HT-29 (cell line): Measurements from ENCODE around the gene GALNT10. TPM values are rescaled to one million over a fixed set of nuclear protein-coding genes. Genes with fewer than 3 reads are reported as not detected.

Source experiments
- DNase-seq: peaks from one replicate; pipeline ENCODE4 v3.0.0-alpha.2; 2015; ENCODE audit warnings: low spot score
- total RNA-seq: library from RNA; depleted of rRNA; stranded (reverse); fragments of >200 nt; shearing (Covaris generic); gene quantifications from 2 replicates; pipeline ENCODE4 v1.2.3, GENCODE V29; 2014

The GALNT10 gene
- total RNA-seq, 1 experiment from 2014 or later: 8.0 TPM

DNA sequence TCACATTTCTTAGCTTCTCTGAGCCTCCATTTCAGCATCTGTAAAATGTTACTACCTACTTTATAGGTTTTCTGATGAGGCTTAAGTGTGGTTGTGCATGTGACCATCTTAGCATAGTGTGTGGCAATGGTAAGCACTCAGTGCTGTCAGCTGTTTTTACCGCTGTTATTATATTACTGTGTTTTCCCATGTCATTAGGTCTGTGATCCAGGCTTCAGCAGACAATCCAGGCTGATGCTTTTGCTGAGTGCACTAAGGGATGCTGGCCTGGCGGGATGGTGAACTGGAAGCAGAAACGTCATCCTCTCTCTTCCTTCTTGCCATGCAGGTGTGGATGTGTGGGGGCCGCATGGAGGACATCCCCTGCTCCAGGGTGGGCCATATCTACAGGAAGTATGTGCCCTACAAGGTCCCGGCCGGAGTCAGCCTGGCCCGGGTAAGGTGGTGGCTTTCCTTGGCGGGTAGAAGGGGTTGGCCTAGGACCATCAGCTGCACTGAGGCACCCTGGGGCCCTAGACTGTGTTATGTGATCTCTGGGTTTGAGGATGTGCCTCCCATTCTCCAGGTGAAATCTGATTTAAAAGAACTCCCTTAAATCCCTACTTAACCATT lies 213.3 kb downstream of the GALNT10 start:
- DNase-seq: no peak

- peak; percentile 79 for DNase-seq
Measured at GRCh38 chr5:154405078-154405792, 214.7 kb downstream of the GALNT10 start.

DNA sequence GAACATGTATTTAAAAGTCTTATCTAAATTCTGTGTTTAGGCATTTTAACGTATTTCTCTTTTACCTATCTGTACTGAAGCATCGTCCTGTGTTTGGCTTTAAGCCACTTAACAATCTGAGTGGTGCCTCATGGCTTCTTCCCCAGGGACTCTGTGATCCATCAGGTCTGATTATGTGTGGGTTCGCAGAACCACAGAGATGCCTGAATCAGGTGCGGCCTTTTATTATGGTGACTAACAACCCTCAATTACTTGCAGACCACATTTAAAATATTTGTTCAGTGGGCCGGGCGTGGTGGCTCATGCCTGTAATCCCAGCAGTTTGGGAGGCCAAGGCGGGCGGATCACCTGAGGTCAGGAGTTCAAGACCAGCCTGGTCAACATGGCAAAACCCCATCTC lies 215.7 kb downstream of the GALNT10 start:
- peak; percentile 11 for DNase-seq

GRCh38 chr5:154406826-154407225 lies 216.3 kb downstream of the GALNT10 start:
- DNase-seq: no peak

DNA sequence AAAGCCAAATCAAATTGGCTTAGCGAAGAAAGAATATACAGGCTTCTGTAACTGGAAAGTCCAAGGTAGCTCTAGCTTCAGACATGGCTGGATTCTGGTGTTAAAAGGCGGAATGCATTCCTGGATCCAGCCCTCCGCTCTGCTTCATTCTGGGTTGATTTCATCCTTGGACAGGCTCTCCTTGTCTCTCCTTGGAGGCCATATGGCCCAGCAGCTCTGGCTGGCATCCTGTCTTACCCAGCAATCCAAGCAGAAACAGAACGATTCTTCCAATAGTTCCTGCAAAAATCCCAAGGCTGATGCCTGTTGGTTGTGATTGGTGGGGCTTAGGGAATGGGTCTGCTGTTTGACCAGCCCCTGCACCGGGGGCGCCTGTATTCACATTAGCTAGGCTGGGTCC lies 218.3 kb downstream of the GALNT10 start:
- no peak for DNase-seq

GRCh38 chr5:154409230-154409840 lies 218.8 kb downstream of the GALNT10 start:
- no peak for DNase-seq

DNA sequence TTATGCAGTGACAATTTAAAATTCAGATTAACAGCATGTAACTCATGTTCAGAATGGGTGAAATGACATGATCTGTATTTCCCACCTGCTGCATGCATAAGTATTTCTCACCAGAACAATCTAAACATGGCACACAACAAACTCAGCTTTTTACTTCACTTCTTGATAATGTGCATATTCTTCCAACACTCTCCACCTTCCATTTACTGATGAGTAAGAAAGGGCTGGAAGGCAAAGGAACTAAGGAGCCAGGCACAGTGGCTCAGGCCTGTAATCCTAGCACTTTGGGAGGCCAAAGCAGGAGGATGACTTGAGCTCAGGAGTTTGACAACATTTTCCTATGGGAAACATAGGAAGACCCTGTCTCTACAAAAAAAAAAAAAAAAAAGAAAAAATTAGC lies 219.5 kb downstream of the GALNT10 start:
- DNase-seq: no peak

DNA sequence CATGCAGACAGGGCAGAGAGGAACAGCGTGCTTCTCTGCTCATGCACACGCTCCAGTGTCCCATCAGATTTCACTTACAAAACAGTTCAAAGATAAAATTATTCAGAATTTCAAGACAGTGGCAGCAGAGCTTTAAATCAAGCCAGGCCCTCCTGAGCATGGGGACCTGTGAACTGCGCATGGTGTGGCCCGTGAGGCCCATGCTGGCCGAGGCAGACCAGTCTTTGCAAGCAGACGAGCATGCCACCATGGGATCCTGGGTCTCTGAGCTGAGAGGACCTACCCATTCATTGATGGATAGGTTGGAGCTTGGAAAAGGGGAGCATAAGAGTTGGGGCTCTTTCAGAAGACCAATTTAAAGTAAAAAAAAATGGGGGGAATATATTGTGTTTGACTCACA lies 220.3 kb downstream of the GALNT10 start:
- no peak for DNase-seq

DNA sequence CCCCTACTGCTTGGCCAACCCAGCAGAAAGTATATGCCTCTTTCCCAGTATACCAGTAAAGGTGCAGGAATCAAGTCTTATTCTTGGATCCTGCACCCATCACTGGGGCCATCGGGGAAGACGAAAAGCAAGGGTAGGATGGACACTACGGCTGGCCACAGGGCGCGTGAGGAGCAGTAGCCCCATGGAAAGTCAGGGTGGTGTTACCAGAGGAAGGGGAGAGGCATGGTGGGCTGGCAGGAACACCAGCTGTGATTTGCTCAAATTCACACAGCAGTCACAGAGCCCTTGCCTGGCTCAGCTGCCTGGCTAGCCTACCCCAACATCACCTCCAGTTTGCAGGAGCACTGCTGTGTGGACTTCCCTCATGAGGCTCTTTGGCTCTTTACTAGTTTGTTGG lies 220.8 kb downstream of the GALNT10 start:
- no peak for DNase-seq

GRCh38 chr5:154412316-154412715 lies 221.8 kb downstream of the GALNT10 start:
- no peak for DNase-seq

DNA sequence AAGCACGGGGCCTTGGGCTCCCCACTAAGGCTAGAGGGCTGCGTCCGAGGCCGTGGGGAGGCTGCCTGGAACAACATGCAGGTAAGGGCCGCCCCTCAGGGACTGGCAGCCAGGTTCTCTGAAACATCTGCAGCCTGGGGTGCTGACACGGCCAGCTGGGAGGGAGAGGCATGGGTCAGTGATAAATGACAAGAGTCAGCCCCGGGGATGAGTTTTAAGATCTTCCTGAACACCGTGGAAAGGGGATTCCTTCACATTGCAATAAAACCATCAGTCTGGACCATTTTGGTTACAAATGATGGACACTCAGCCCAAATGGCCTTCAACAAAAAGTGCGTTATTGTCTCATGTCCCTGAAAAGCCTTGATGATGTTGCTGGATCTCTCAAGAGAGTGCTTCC lies 222.4 kb downstream of the GALNT10 start:
- DNase-seq: no peak

DNA sequence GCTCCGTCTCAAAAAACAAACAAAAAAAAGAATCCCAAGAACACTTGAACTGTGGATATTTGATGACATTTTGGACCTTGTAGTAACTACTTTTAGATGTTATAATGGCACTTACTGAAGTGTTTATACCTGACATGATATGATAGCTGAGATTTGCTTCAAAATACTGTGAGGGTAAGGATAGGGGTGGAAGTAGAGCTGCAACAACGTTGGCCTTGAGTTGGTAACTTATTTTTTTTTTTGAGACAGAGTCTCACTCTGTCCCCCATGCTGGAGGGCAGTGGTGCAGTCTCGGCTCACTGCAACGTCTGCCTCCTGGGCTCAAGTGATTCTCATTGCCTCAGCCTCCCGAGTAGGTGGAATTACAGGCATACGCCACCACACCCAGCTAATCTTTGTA lies 224.6 kb downstream of the GALNT10 start:
- DNase-seq: no peak

DNA sequence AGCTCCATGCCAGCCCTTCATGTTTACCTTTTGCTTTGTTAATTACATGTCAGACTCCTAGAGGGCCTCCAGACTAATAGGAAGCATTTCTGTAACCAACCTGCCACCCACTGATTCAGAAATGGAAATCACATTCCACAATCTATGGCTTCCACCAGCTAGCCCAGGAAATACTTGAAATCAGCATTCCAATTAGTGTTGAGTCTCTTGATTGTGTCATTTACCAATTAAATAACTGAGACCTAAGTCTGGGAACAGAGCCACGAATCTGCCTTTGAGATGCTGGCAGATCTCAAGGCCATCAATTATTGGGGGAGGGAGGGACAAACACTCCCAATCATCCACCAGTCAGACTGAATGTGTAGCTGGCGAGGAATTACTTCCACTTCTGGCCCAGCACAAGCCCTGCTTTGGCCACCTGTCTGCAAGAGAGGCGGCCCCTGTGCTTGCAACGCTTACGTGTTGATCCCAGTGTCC lies 227.8 kb downstream of the GALNT10 start:
- DNase-seq: no peak

DNA sequence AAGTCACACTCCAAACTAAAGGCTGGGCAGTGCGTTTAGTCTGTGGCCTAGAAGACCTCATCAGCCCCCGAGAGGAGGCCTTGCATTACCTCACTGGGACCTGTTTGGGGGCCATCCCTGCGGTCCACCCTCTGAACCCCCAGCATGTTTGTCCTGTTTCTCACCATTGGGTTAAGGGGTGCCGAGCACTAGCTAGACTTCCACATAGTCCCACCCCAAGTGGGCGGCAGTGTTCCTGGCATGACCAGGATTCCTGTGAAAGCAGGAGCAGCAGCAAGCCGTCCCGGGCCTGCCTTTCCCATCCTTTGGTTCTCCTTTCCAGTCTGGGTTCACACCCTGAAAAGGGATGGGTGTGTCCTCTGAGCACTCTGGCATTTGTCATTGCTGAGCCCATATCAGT lies 228.7 kb downstream of the GALNT10 start:
- no peak for DNase-seq

GRCh38 chr5:154421868-154422267 lies 231.3 kb downstream of the GALNT10 start:
- peak; percentile 25 for DNase-seq

GRCh38 chr5:154422298-154422697 lies 231.8 kb downstream of the GALNT10 start:
- DNase-seq: no peak

DNA sequence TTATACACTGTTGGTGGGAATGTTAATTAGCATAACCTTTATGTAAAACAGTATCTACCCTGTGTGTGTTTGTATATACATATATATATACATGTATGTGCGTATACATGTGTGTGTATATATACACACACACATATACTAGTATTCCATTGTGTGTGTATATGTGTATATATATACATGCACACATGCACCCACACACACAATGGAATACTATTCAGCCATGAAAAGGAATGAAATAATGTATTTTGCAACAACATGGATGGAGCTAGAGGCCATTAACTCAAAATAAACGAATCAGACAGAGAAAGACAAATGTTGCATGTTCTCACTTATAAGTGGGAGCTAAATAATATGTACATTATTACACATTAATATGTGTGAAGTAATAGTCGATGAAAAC lies 237.7 kb downstream of the GALNT10 start:
- DNase-seq: no peak

GRCh38 chr5:154429341-154429740 lies 238.8 kb downstream of the GALNT10 start:
- DNase-seq: no peak

DNA sequence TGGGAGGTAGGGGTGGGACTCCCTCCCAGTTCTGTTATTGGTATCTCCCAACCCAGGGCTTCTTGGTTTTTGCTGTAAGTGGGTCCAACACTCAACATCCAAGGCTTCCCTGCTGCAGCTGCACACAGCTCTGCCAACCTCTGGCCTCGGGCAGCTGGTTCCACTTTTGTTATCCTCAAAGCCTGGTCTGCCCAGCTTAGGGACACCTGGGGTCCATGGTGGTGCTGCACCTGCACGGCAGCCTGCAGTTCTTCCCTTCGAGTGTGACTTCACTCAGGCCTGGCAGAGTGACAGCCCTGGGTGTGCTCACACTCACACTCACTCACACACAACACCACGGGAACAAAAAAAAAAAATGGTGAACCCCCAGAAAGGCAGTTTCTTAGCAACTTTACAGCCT lies 239.9 kb downstream of the GALNT10 start:
- no peak for DNase-seq

DNA sequence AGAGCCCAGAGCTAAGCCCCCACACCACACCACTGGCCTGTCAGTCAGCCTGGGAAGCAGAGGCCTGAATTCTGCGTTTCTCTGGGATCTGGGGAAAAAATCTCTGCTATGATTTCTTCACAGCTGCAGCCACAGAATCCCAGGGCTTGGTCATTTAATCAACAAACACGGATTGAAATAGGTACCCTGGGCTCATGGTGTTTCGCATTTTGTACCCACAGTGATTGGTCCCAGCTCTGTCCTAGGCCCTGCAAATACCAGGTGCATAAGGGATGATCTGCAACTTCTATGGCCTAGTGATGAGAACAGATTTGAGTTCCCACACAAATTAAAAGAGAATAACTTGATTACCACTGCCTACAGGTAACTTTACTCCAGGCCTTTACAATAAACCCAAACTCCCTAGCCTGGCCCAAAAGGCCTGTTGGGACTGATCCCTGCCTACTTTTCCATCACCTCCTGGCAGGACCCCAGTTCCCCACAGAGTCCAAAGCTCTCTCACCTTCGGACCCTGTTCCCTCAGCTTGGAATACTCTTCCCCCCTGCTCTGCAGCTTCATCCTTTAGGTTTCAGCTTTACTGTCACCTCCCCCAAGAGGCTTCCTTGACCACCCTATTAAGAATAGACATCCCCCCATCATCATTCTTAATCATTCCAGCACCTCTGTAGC lies 240.6 kb downstream of the GALNT10 start:
- no peak for DNase-seq

DNA sequence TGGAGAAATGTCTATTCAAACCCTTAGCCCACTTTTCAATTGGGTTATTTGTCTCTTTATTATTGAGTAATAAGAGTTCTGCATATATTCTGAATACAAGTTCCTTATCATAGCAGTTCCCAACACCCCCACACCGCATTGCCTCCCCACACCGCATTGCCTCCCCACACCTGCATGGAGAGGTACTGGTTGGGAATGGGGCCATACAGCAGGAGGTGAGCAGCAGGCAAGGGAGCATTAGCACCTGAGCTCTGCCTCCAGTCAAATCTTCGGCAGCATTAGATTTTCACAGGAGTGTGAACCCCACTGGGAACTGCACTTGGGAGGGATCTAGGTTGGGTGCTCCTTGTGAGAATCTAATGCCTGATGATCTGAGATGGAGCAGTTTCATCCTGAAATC lies 244.7 kb downstream of the GALNT10 start:
- DNase-seq: no peak

- DNase-seq: no peak
Measured at GRCh38 chr5:154437281-154437965, 246.9 kb downstream of the GALNT10 start.
